Natural killer cell (primary cell): Measurements from ENCODE around the gene ALOX15B. TPM values are rescaled to one million over a fixed set of nuclear protein-coding genes. Genes with fewer than 3 reads are reported as not detected.

Source experiments
- ATAC-seq, 3 donors: fragments of 150-1000 bp in 2 of 3; fragments of 200-7000 bp in 1 of 3; cut with Tn5 transposase; 1 replicate in 1 of 3; 2 replicates in 2 of 3; pipeline ENCODE4 v1.10.0; 2021; ENCODE audit warnings: mild to moderate bottlenecking in 2 of 3, moderate library complexity in 2 of 3
- DNase-seq, 2 donors: peaks; one replicate each; pipeline versions ENCODE4 v3.0.0 to v3.0.0-alpha.2; 2013 to 2021; ENCODE audit warnings: mixed read lengths in 1 of 2
- H3K27ac ChIP-seq: one replicate; pipeline ENCODE4 v1.5.1; 2013; ENCODE audit warnings: mild to moderate bottlenecking, low read length
- H3K27me3 ChIP-seq: one replicate; pipeline ENCODE4 v1.6.1; 2013; ENCODE audit warnings: low read length; ENCODE audit not compliant: control insufficient read depth, insufficient read depth
- H3K36me3 ChIP-seq: one replicate; pipeline ENCODE4 v1.6.1; 2013; ENCODE audit warnings: low read length; ENCODE audit not compliant: control insufficient read depth, insufficient read depth
- H3K4me1 ChIP-seq: one replicate; pipeline ENCODE4 v1.6.1; 2013; ENCODE audit warnings: low read length; ENCODE audit not compliant: control insufficient read depth, insufficient read depth
- H3K4me3 ChIP-seq: one replicate; pipeline ENCODE4 v1.5.1; 2013; ENCODE audit warnings: low read length
- H3K9me3 ChIP-seq: one replicate; pipeline ENCODE4 v1.6.1; 2013; ENCODE audit warnings: low read length; ENCODE audit not compliant: control insufficient read depth, insufficient read depth
- H3K27ac Mint-ChIP-seq, 2 donors: one replicate each; pipeline ENCODE4 v1.8.0; 2022; ENCODE audit warnings: mild to moderate bottlenecking in 2 of 2, mixed read lengths in 2 of 2, moderate library complexity in 1 of 2
- H3K27me3 Mint-ChIP-seq, 2 donors: one replicate each; pipeline ENCODE4 v1.8.0; 2022; ENCODE audit warnings: low read depth in 2 of 2, mixed read lengths in 2 of 2
- H3K36me3 Mint-ChIP-seq: one replicate; pipeline ENCODE4 v1.8.0; 2022; ENCODE audit warnings: mixed read lengths
- H3K4me1 Mint-ChIP-seq, 2 donors: one replicate each; pipeline ENCODE4 v1.8.0; 2022; ENCODE audit warnings: mixed read lengths in 2 of 2
- H3K4me3 Mint-ChIP-seq: one replicate; pipeline ENCODE4 v1.8.0; 2022; ENCODE audit warnings: mild to moderate bottlenecking, moderate library complexity, mixed read lengths
- H3K9me3 Mint-ChIP-seq, 2 donors: one replicate each; pipeline ENCODE4 v1.8.0; 2022; ENCODE audit warnings: mixed read lengths in 2 of 2
- CTCF ChIP-seq: fragments of 200-600 bp; IDR thresholded peaks from one replicate; pipeline ENCODE4 v1.8.0; 2022; ENCODE audit warnings: antibody characterized with exemption
- WGBS: methylation state at CpG from one replicate; pipeline ENCODE4 v1.1.7; 2013; ENCODE audit warnings: missing lambda C conversion rate; ENCODE audit not compliant: insufficient coverage; 5-methylcytosine and 5-hydroxymethylcytosine counted together
- intact Hi-C: fragments of 100-400 bp; cut with micrococcal nuclease; formaldehyde crosslinking; loops from one replicate; pipeline ENCODE4 v1.14.2; 2022
- total RNA-seq, 4 donors: library from RNA; stranded (reverse); fragments of 120-200 nt in 1 of 4; gene quantifications; one replicate each; pipeline versions ENCODE4 v1.2.3 to v1.2.4, GENCODE V29; 2013 to 2022

Gene ALOX15B
- total RNA-seq, 3 donors from 2014 or later (not counting 1 experiment from before 2014, with no cell fraction given), result not detected

- no peak for DNase-seq
- H3K4me1 ChIP-seq, result peaks cover 18% of the 10 kb centered on the region
- Mint-ChIP-seq H3K27ac (no peak overlapping the region), H3K27me3 (no peaks in the 10 kb centered on the region), H3K36me3 (no peaks in the 10 kb centered on the region), H3K9me3 (no peaks in the 10 kb centered on the region), H3K4me3 (no peak overlapping the region), H3K4me1 (peaks cover 17 to 23% of the 10 kb centered on the region in 2 donors)
- intact Hi-C loops, result no loop called here
- ATAC-seq, result no peak
- H3K36me3 ChIP-seq, result no peaks in the 10 kb centered on the region
- H3K27ac ChIP-seq, result no peak overlapping the region
- TF ChIP-seq CTCF, result no peak
- 96% methylated on average over 7 of the region's 7 CpGs for whole genome bisulfite sequencing
- no peaks in the 10 kb centered on the region for H3K9me3 ChIP-seq
- no peak overlapping the region for H3K4me3 ChIP-seq
- no peaks in the 10 kb centered on the region for H3K27me3 ChIP-seq
Observed at GRCh38 chr17:8051831-8052230, 13.0 kb downstream of the ALOX15B start.

GRCh38 chr17:8052256-8053252, 13.7 kb downstream of the ALOX15B start:
- intact Hi-C loops, result no loop called here
- H3K4me3 Mint-ChIP-seq, result no peak overlapping the region
- Histone ChIP-seq H3K9me3 (no peaks in the 10 kb centered on the region), H3K4me3 (no peak overlapping the region), H3K27me3 (no peaks in the 10 kb centered on the region), H3K4me1 (peaks cover 25% of the 10 kb centered on the region), H3K36me3 (no peaks in the 10 kb centered on the region), H3K27ac (no peak overlapping the region)
- peaks cover 23 to 31% of the 10 kb centered on the region in 2 donors for H3K4me1 Mint-ChIP-seq
- H3K9me3 Mint-ChIP-seq, result no peaks in the 10 kb centered on the region
- H3K27ac Mint-ChIP-seq, result no peak overlapping the region
- no peak for ATAC-seq
- no peak for DNase-seq
- H3K36me3 Mint-ChIP-seq, result no peaks in the 10 kb centered on the region
- no peak for TF ChIP-seq CTCF
- no peaks in the 10 kb centered on the region for H3K27me3 Mint-ChIP-seq
- 97% methylated on average over 6 of the region's 6 CpGs for WGBS

GRCh38 chr17:8053600-8053999, 14.7 kb downstream of the ALOX15B start:
- 96% methylated on average over 7 of the region's 7 CpGs for WGBS
- Histone ChIP-seq H3K27me3 (no peaks in the 10 kb centered on the region), H3K36me3 (no peaks in the 10 kb centered on the region), H3K4me3 (no peak overlapping the region), H3K27ac (no peak overlapping the region), H3K9me3 (no peaks in the 10 kb centered on the region), H3K4me1 (peaks cover 30% of the 10 kb centered on the region)
- H3K36me3 Mint-ChIP-seq, result no peaks in the 10 kb centered on the region
- no peak for TF ChIP-seq CTCF
- intact Hi-C loops, result no loop called here
- H3K27ac Mint-ChIP-seq, result no peak overlapping the region
- no peak for DNase-seq
- peaks cover 0 to 1% of the 10 kb centered on the region in 2 donors for H3K27me3 Mint-ChIP-seq
- no peak overlapping the region for H3K4me3 Mint-ChIP-seq
- H3K9me3 Mint-ChIP-seq, result no peaks in the 10 kb centered on the region
- ATAC-seq, result no peak
- peaks cover 23 to 36% of the 10 kb centered on the region in 2 donors for H3K4me1 Mint-ChIP-seq
